ENCODE data around the gene JAKMIP2. TPM values are rescaled to one million over a fixed set of nuclear protein-coding genes. Genes with fewer than 3 reads are reported as not detected.
A peak's percentile ranks its signal among the peaks of the same experiment; 100 is the strongest.

Gene JAKMIP2
- total and polyA plus RNA-seq, 4 donors = 0.93 to 3.8 (median 2.1) TPM

DNA sequence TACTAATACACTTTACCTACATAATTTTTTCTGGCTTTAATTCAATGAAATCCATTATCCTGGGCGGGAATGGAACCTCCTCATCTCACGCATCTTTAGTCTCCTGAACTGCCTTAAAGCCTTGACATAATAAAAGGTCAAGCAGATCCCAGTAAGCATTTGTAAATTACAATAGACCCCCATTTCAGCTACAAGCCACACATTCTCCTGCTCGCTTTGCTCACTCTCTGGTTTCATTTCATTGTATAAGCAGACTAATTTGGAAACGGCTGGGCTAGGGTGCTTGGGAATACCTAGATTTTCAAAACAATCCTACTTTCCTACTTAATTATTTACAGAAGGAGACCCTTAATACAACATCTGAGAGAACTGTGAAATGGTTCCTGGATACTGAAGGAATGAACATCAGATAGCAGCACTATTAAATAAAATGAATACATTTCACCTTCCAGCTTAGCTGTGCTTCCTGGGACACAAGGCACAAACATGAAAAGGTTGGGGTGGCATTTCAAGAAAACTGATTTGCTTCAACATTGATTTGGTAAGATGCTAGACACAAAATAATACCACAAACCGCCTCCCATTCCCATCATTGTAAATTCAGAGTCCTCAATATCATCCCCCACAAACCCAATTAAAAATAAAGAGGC, 1.5 kb downstream of the JAKMIP2 start:
- peaks cover 0 to 6% (median 2%) of the 10 kb centered on the region in 3 donors for H3K27me3 ChIP-seq (ENCODE audit: control insufficient read depth in 3 of 3, insufficient read depth in 3 of 3, low read length in 2 of 3)
- no peaks in the 10 kb centered on the region for H3K9me3 ChIP-seq (ENCODE audit: control insufficient read depth in 4 of 4, insufficient read depth in 3 of 4, low read length in 3 of 4)
- no peaks in the 10 kb centered on the region for H3K36me3 ChIP-seq (ENCODE audit: control insufficient read depth in 4 of 4, insufficient read depth in 4 of 4, low read length in 4 of 4)
- no peak overlapping the region for H3K4me3 ChIP-seq
- WGBS, 2 donors = 81 to 86% methylated on average over 5 of the region's 5 CpGs
- H3K4me1 ChIP-seq (ENCODE audit: control insufficient read depth in 5 of 5, insufficient read depth in 5 of 5, low read length in 5 of 5) = peaks cover 0 to 39% (median 4%) of the 10 kb centered on the region in 5 donors
- TF ChIP-seq CTCF (IDR thresholded peaks at IDR 0.05; ENCODE audit: control extremely low read depth, extremely low read depth) = no peak
- H3K27ac ChIP-seq (ENCODE audit: low read depth in 1 of 2, low read length in 1 of 2) = no peak overlapping the region
- DNase-seq = peak in 1 of 3 donors; percentile 37
- no peak for ATAC-seq (ENCODE audit: insufficient read depth, low FRiP score)
- H3K9ac ChIP-seq (ENCODE audit: insufficient read depth in 1 of 2, low read length in 2 of 2) = no peak overlapping the region

GRCh38 chr5:147779694-147780093, 2.8 kb downstream of the JAKMIP2 start:
- 73 to 87% methylated on average over 1 of the region's 1 CpG for WGBS, 2 donors
- no peak for TF ChIP-seq CTCF (IDR thresholded peaks at IDR 0.05; ENCODE audit: control extremely low read depth, extremely low read depth)
- H3K4me3 ChIP-seq = no peak overlapping the region

GRCh38 chr5:147776989-147777388, 5.5 kb downstream of the JAKMIP2 start:
- H3K4me3 ChIP-seq = no peak overlapping the region
- TF ChIP-seq CTCF (IDR thresholded peaks at IDR 0.05; ENCODE audit: control extremely low read depth, extremely low read depth) = no peak
- no peaks in the 10 kb centered on the region for H3K36me3 ChIP-seq (ENCODE audit: control insufficient read depth in 4 of 4, insufficient read depth in 4 of 4, low read length in 4 of 4)
- no peak for ATAC-seq (ENCODE audit: insufficient read depth, low FRiP score)
- H3K9ac ChIP-seq (ENCODE audit: insufficient read depth in 1 of 2, low read length in 2 of 2) = no peak overlapping the region
- H3K27ac ChIP-seq (ENCODE audit: low read depth in 1 of 2, low read length in 1 of 2) = no peak overlapping the region
- peaks cover 0 to 24% (median 3%) of the 10 kb centered on the region in 5 donors for H3K4me1 ChIP-seq (ENCODE audit: control insufficient read depth in 5 of 5, insufficient read depth in 5 of 5, low read length in 5 of 5)
- WGBS, 2 donors = 88 to 91% methylated on average over 4 of the region's 4 CpGs
- H3K27me3 ChIP-seq (ENCODE audit: control insufficient read depth in 3 of 3, insufficient read depth in 3 of 3, low read length in 2 of 3) = peaks cover 0 to 3% (median 0%) of the 10 kb centered on the region in 3 donors
- no peak for DNase-seq
- no peaks in the 10 kb centered on the region for H3K9me3 ChIP-seq (ENCODE audit: control insufficient read depth in 4 of 4, insufficient read depth in 3 of 4, low read length in 3 of 4)

More at GRCh38 chr5:147779694-147780093, 2.8 kb downstream of the JAKMIP2 start:
- Histone ChIP-seq H3K9ac (ENCODE audit: insufficient read depth in 1 of 2, low read length in 2 of 2) (no peak overlapping the region), H3K9me3 (ENCODE audit: control insufficient read depth in 4 of 4, insufficient read depth in 3 of 4, low read length in 3 of 4) (no peaks in the 10 kb centered on the region), H3K27ac (ENCODE audit: low read depth in 1 of 2, low read length in 1 of 2) (no peak overlapping the region), H3K27me3 (ENCODE audit: control insufficient read depth in 3 of 3, insufficient read depth in 3 of 3, low read length in 2 of 3) (peaks cover 0 to 6% (median 2%) of the 10 kb centered on the region in 3 donors), H3K4me1 (ENCODE audit: control insufficient read depth in 5 of 5, insufficient read depth in 5 of 5, low read length in 5 of 5) (peaks cover 0 to 38% (median 4%) of the 10 kb centered on the region in 5 donors), H3K36me3 (ENCODE audit: control insufficient read depth in 4 of 4, insufficient read depth in 4 of 4, low read length in 4 of 4) (no peaks in the 10 kb centered on the region)
- no peak for ATAC-seq (ENCODE audit: insufficient read depth, low FRiP score)
- DNase-seq = no peak

All from lung (tissue), 12 donors.